GM08714 (cell line): ENCODE measurements around the gene TMEM242.
A peak's percentile ranks its signal among the peaks of the same experiment; 100 is the strongest.
"Not testable (repeated sequence)": the region's sequence is repeated elsewhere in the genome, so short reads cannot be mapped to it uniquely, and the experiment has no call there.

Experiments
- H3K4me3 ChIP-seq: fragments of 200-500 bp; sonication (Bioruptor generic); 2 replicates; pipeline ENCODE4 v1.5.1; 2014; ENCODE audit warnings: mild to moderate bottlenecking, low read length, inconsistent platforms
- ZNF274 ChIP-seq: IDR thresholded peaks from 2 replicates; pipeline ENCODE4 v1.6.1; 2012; ENCODE audit warnings: mild to moderate bottlenecking, low read depth, low read length

Gene TMEM242

GRCh38 chr6:157323255-157323965 lies at the start of gene TMEM242:
TMEM242 (minus strand) TSS chr6:157323519; CDS start chr6:157323499, 20 bp downstream.
- no peak for TF ChIP-seq ZNF274

GRCh38 chr6:157372501-157373280 lies 49.4 kb upstream of the TMEM242 start:
- TF ChIP-seq ZNF274, result no peak

More at GRCh38 chr6:157323255-157323965, at the start of gene TMEM242:
- H3K4me3 ChIP-seq, result peak within 1 kb of the TSS; percentile 97

DNA sequence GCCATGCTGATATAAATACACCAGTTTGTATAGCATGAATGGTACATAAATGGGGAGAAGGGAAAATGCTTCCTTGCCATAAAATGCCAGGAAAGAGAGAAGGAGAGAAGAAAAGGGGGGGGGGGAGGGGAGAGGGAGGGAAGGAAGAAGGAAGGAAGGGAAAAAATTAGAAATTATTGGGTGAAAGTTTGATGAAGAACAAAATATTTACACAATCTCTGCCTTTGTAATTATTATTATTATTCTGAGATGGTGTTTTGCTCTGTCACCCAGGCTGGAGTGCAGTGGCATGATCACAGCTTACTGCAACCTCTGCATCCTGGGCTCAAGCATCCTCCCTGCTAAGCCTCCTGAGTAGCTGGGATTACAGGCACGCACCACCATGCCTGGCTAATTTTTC lies 47.4 kb upstream of the TMEM242 start:
- no peak overlapping the region for H3K4me3 ChIP-seq
- TF ChIP-seq ZNF274, result no peak

More at GRCh38 chr6:157372501-157373280, 49.4 kb upstream of the TMEM242 start:
- no peak overlapping the region for H3K4me3 ChIP-seq

- H3K4me3 ChIP-seq, result no peak overlapping the region
- no peak for TF ChIP-seq ZNF274
These were observed 45.2 kb upstream of the TMEM242 start for GRCh38 chr6:157368359-157369049.

GRCh38 chr6:157366648-157367047 lies 43.3 kb upstream of the TMEM242 start:
- no peak overlapping the region for H3K4me3 ChIP-seq
- TF ChIP-seq ZNF274, result no peak

GRCh38 chr6:157364705-157365104 lies 41.4 kb upstream of the TMEM242 start:
- no peak overlapping the region for H3K4me3 ChIP-seq
- no peak for TF ChIP-seq ZNF274

GRCh38 chr6:157361886-157362285 lies 38.6 kb upstream of the TMEM242 start:
- H3K4me3 ChIP-seq, result no peak overlapping the region
- TF ChIP-seq ZNF274, result no peak

GRCh38 chr6:157358287-157358686 lies 35.0 kb upstream of the TMEM242 start:
- no peak overlapping the region for H3K4me3 ChIP-seq
- no peak for TF ChIP-seq ZNF274

- H3K4me3 ChIP-seq, result no peak overlapping the region
- no peak for TF ChIP-seq ZNF274
These were observed 23.1 kb upstream of the TMEM242 start for GRCh38 chr6:157346373-157346772.

- no peak overlapping the region for H3K4me3 ChIP-seq
- no peak for TF ChIP-seq ZNF274
These were observed 20.4 kb upstream of the TMEM242 start for GRCh38 chr6:157343732-157344131.

DNA sequence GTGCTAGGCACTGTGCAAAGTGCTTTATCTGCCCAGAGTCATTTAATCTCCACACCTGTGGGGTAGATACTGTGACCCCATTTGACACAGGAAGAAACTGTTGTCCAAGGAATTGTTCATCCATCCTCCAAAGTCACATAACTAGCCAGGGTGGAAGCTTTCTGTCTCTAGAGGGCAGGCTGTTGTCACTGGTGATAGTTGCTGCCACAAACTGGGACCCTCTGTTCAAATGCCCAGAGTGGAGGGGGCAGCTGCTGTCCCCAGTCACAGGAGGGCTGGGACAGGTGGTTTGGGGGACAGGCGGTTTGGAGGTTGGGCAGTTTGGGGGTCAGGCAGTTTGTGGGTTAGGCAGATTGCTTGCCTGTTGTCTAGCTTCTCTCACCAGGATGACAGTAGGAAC lies 16.1 kb upstream of the TMEM242 start:
- H3K4me3 ChIP-seq, result no peak overlapping the region
- TF ChIP-seq ZNF274, result no peak

DNA sequence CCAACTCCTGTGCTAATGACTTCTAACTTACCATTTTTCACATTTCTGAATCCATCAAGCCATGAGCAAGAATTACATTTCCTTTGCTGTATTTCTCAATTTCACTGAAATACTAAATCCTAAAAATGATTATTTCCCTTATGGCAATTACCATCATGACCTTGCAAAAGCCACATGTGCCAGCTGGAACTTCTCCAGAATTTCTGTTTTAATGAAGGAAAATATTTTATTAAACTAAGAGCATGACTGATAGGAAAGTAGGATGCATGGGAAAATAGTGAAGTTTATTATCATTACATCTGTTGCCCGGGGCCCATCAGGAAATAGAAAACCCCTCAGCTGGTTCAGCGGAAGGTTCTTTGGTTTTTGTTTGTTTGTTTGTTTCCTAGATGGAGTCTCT lies 14.4 kb upstream of the TMEM242 start:
- no peak for TF ChIP-seq ZNF274
- H3K4me3 ChIP-seq, result no peak overlapping the region

- H3K4me3 ChIP-seq, result not testable (repeated sequence)
These were observed 14.0 kb upstream of the TMEM242 start for GRCh38 chr6:157337276-157337675.

DNA sequence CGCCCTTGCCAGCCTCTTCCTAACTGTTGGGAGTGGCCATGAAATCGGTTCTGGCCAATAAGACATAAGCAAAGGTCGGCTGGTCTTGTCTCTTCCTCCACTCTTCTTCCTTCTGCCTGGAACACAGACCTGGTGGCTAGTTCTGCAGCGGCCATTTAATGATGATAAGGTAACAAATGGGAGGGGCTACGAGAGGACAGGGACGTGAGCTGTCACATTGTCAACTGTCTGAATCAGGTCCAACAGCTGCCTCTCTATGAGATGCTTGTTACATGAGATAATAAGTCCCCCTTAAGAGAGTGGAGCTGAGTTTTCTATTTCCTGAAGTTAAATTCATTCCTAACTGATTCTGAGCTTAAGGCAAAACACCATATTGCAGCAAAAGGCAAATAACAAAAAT lies 12.5 kb upstream of the TMEM242 start:
- no peak for TF ChIP-seq ZNF274
- no peak overlapping the region for H3K4me3 ChIP-seq

GRCh38 chr6:157333956-157334355 lies 10.6 kb upstream of the TMEM242 start:
- no peak for TF ChIP-seq ZNF274

GRCh38 chr6:157333537-157333936 lies 10.2 kb upstream of the TMEM242 start:
- no peak overlapping the region for H3K4me3 ChIP-seq
- no peak for TF ChIP-seq ZNF274

More at GRCh38 chr6:157333956-157334355, 10.6 kb upstream of the TMEM242 start:
- H3K4me3 ChIP-seq, result no peak overlapping the region
